ENCODE measurements around the gene IQUB.

DNA sequence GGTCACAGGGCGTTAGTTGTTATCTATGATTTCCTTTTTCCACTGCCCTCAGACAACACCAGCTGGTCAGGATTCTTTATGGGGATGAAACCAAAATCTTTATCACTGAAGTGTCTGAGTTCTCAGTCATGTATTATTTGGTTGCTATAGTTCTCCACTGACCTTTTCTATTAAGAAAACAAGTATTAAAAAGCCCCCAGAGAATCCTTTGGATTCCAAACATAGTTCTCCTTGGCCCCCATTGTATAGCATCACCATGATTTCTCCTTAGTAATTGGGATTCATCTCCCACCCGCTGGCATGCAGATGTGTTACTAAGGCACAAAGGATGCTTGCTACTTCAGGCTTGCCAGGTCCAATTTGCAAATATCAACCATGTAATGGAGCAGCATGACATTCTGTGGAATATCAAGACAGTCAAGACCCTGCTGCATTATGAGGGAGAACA, 94.3 kb downstream of the IQUB start:
- TF ChIP-seq POLR2A (IDR thresholded peaks at IDR 0.05) (no peak), CTCF (IDR thresholded peaks at IDR 0.05) (no peak)

Data from body of pancreas (tissue), 4 donors.